Measurements from ENCODE around the gene RASAL1.
"Not testable (repeated sequence)": the region's sequence is repeated elsewhere in the genome, so short reads cannot be mapped to it uniquely, and the experiment has no call there.

The RASAL1 gene

GRCh38 chr12:113138826-113139225 lies 3.3 kb upstream of the RASAL1 start:
- DNase-seq, result no peak

GRCh38 chr12:113137861-113138783 lies 2.6 kb upstream of the RASAL1 start:
- DNase-seq, result no peak

- no peak for DNase-seq
Measured at GRCh38 chr12:113136990-113137511, 1.5 kb upstream of the RASAL1 start.

- no peak for DNase-seq
Measured at GRCh38 chr12:113136128-113136989, 798 bp upstream of the RASAL1 start.

- DNase-seq, result no peak
Measured at GRCh38 chr12:113134521-113134951, 1.0 kb downstream of the RASAL1 start.

GRCh38 chr12:113134071-113134470 lies 1.5 kb downstream of the RASAL1 start:
- no peak for DNase-seq

GRCh38 chr12:113133666-113134065 lies 1.9 kb downstream of the RASAL1 start:
- DNase-seq, result no peak

GRCh38 chr12:113133036-113133435 lies 2.5 kb downstream of the RASAL1 start:
- no peak for DNase-seq

- no peak for DNase-seq
Measured at GRCh38 chr12:113131556-113131955, 4.0 kb downstream of the RASAL1 start.

- DNase-seq, result no peak
Measured at GRCh38 chr12:113130457-113131135, 5.0 kb downstream of the RASAL1 start.

- no peak for DNase-seq
Measured at GRCh38 chr12:113129664-113130456, 5.7 kb downstream of the RASAL1 start.

- no peak for DNase-seq
Measured at GRCh38 chr12:113128802-113129663, 6.5 kb downstream of the RASAL1 start.

GRCh38 chr12:113127791-113128199 lies 7.8 kb downstream of the RASAL1 start:
- no peak for DNase-seq

- DNase-seq, result no peak
Measured at GRCh38 chr12:113120670-113121370, 14.7 kb downstream of the RASAL1 start.

GRCh38 chr12:113119980-113120669 lies 15.4 kb downstream of the RASAL1 start:
- no peak for DNase-seq

GRCh38 chr12:113118142-113118541 lies 17.4 kb downstream of the RASAL1 start:
- DNase-seq, result no peak

GRCh38 chr12:113117684-113118083 lies 17.9 kb downstream of the RASAL1 start:
- not testable (repeated sequence) for DNase-seq

GRCh38 chr12:113116875-113117274 lies 18.7 kb downstream of the RASAL1 start:
- no peak for DNase-seq

GRCh38 chr12:113115455-113116126 lies 20.0 kb downstream of the RASAL1 start:
- no peak for DNase-seq
